Measurements from ENCODE around the gene DDX24.

DDX24 gene

GRCh38 chr14:94004015-94004414, 77.0 kb downstream of the DDX24 start:
- DNase-seq: no peak

GRCh38 chr14:94003397-94003796, 77.6 kb downstream of the DDX24 start:
- no peak for DNase-seq

- DNase-seq: peak in 1 of 2 experiments; percentile 10
These were observed 79.3 kb downstream of the DDX24 start for GRCh38 chr14:94001501-94002396.

DNA sequence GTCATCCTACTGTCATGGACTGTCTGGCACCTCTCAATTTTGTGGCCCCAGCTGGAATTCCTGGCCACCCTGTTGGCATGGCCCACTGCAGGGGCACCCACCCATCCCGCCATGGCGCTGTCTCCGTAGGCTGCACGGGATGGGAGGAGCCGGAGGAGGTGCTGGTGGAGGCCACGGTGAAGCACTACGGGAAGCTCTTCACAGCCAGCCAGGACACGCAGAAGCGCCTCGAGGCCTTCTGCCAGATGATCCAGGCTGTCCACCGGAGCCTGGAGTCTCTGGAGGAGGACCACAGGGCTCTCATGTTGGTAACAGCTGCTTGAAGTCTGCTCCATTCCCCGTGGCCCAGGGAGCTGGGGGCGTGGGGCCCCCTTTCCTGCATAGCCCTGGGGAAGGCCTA, 80.0 kb downstream of the DDX24 start:
- no peak for DNase-seq

GRCh38 chr14:94000267-94000666, 80.7 kb downstream of the DDX24 start:
- no peak for DNase-seq

- no peak for DNase-seq
These were observed 81.4 kb downstream of the DDX24 start for GRCh38 chr14:93999573-93999972.

DNA sequence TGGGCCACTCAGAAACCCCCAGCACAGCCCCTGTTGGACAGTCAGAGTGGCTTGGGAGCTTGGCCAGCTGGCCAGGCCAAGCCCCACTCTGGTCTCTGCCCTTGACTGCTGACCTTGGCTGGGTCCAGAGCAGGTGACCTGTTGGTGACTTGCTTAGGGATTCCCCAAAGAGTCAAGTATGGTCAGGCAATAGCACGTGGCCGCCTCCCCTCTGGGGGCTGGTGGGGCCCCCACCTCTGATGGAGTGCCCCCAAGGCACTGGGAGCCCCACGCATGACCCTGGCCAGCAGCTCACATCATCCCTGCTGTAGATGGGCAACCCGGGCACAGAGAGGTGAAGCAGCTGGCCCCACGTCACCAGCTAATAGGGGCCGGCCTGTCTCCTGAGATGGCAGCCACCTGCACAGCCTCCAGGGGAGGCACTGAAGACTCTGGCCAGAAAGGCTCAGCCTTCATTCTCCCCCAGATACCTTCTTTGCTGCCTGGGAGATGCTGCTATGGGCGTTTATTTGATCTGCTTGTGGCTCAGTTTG, 82.1 kb downstream of the DDX24 start:
- no peak for DNase-seq
